GM21737 (cell line): Measurements from ENCODE around the gene KATNAL2.
"Not testable (repeated sequence)": the region's sequence is repeated elsewhere in the genome, so short reads cannot be mapped to it uniquely, and the experiment has no call there.

ENCODE experiments used
- ATAC-seq: cut with Tn5 transposase; IDR thresholded peaks from one replicate; pipeline ENCODE4 v1.9.1; 2021; ENCODE audit warnings: mild to moderate bottlenecking, moderate library complexity; ENCODE audit not compliant: unreplicated experiment

KATNAL2 gene

GRCh38 chr18:46939337-46939963 is 22.0 kb downstream of the KATNAL2 start:
- ATAC-seq = no peak

GRCh38 chr18:46939998-46940571 is 22.7 kb downstream of the KATNAL2 start:
- no peak for ATAC-seq

DNA sequence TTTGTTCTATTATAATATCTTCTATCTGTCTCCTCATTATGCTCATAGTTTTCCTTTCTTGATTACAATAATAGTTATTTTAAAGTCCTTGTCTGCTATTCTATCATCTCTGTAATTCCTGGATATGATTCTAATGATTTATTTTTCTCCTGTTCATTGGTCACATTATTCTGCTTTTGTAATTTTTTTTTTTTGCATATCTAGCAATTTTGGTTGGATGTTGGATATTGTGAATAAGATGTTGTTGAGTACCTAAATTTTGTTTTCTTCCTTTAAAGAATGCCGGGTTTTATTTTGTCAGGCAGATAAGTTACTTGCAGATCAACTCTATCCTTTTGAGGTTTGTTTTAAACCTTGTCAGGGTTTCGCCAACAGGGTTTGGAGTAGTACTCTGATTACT is 25.2 kb downstream of the KATNAL2 start:
- no peak for ATAC-seq

DNA sequence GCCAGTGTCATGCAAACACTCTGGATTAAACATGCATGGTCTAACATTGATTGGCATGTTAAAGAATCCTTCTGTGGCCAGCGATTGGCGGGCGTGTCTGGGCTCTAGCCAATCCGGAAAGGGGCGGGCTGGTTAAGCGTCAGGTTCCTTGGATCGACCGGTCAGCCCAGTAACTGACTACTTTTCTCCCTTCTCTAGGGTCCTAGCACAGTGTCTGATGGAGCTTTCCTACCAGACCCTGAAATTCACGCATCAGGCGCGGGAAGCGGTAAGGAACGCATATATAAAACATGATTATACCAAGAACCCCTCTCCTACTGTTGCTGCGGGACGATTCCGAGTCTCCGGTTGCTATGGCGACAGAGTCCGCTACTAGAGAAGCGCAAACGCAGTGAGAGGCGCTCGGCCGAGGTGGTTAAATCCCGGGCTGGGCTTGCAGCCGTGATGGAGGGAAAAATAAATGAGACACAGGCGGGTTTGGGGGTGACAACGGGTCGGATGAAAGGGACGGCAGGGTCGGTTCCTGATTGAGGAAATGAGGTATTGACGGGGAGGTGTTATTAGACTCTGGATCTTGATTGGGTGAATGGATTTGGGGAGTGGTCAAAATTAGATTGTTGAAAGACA is 29.4 kb downstream of the KATNAL2 start:
- ATAC-seq = peak; percentile 93

GRCh38 chr18:46950064-46950656 is 32.8 kb downstream of the KATNAL2 start:
- ATAC-seq = no peak

GRCh38 chr18:46953195-46953594 is 35.8 kb downstream of the KATNAL2 start:
- ATAC-seq = no peak

GRCh38 chr18:46958209-46958608 is 40.8 kb downstream of the KATNAL2 start:
- ATAC-seq = no peak

GRCh38 chr18:46963656-46964578 is 46.5 kb downstream of the KATNAL2 start:
- ATAC-seq = not testable (repeated sequence)

DNA sequence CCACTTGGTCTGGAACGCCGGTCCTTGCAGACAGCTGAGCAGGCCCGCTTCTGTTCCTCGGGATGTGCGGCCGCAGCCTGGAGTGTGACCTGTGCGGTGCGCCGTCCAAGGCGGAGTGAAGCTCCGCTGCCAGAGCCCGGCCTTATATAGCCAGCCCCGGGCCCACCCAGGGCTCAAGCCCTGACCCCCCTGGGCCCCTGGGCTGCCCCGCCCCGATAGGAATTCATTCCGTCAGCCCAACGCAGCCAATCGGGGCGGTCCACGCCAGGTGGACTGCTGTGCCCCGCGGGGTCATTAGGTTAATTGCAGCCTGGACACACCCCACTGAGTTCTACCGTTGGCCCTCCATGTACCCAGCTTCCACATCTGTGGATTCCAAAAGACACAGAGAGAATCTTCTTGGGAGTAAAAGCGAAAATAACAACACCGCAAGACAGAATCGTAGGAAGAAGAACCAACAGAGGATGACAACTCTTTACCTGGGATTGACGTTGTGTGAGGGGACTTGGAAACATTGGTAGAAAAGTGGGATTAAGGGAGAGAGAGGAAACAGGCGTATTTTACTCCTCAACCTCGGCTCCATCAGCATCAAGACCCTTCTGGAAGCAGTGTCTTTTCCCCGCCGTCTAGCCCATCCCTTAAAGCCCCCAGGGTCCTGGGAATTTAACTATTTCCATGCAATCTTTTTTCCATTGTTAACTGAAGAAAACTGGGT is 47.3 kb downstream of the KATNAL2 start:
- ATAC-seq = not testable (repeated sequence)

- ATAC-seq = not testable (repeated sequence)
Measured at GRCh38 chr18:46966266-46966665, 48.9 kb downstream of the KATNAL2 start.

GRCh38 chr18:46969551-46969950 is 52.1 kb downstream of the KATNAL2 start:
- not testable (repeated sequence) for ATAC-seq

GRCh38 chr18:47019870-47020269 is 102.5 kb downstream of the KATNAL2 start:
- ATAC-seq = not testable (repeated sequence)

GRCh38 chr18:47020757-47021156 is 103.4 kb downstream of the KATNAL2 start:
- ATAC-seq = not testable (repeated sequence)

DNA sequence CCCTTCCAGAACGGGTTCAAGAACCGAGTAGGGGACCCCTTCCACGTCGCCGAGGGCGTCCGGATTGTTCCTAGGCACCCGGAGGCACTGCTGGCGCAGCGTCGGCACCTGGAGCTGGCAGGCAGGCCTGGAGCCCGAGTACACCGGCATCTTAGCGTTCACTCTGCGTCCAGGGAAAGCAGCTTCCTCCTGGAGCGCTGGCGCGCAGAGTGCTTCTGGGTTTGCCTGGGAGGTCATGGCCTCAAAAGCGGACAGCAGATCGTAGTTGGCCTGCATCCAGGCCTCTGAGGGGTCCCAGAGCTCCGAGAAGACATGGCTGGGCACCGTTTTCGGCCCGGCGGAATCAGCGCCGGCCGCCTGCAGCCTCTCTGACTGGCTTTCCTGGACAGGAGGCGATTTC is 105.4 kb downstream of the KATNAL2 start:
- not testable (repeated sequence) for ATAC-seq

DNA sequence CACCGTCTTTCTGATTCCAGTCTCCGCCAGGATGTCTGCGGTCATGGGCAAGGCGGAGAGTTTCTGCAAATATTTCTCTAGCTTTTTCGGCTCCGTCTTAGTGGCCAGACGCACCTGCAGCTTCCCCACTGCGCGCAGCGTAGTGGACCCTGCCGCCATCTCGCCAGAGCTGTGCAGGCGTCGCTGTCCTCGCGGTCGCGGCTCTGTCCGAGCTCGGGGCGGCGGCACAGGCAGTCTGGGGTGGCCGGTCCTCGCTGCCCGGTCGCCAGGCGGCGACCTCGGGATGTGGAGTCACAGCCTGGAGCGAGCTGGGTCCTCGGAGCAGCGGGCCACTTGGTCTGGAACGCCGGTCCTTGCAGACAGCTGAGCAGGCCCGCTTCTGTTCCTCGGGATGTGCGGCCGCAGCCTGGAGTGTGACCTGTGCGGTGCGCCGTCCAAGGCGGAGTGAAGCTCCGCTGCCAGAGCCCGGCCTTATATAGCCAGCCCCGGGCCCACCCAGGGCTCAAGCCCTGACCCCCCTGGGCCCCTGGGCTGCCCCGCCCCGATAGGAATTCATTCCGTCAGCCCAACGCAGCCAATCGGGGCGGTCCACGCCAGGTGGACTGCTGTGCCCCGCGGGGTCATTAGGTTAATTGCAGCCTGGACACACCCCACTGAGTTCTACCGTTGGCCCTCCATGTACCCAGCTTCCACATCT is 106.5 kb downstream of the KATNAL2 start:
- not testable (repeated sequence) for ATAC-seq

GRCh38 chr18:47025557-47026174 is 108.3 kb downstream of the KATNAL2 start:
- not testable (repeated sequence) for ATAC-seq

- not testable (repeated sequence) for ATAC-seq
Measured at GRCh38 chr18:47028738-47029137, 111.3 kb downstream of the KATNAL2 start.

GRCh38 chr18:47029684-47030353 is 112.4 kb downstream of the KATNAL2 start:
- ATAC-seq = not testable (repeated sequence)

DNA sequence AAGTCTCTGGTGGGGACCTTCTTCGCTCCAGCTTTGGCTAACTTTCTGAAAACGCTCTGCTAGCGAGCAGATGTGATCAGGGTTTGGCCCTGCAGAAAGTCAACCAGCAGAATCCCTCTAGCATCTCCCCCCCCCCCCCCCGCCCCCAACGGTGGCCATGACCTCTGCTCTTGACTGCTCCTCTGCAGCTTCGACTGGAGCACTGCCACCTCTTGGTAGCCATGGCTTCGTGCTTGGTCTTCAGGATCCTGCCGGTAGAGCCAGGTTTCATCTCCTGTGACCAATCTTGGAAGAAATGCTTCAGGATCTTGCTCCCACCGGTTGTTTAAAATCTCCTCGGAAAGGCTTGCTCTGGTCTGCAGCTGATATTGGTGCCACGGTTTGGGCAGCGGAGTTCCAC is 113.5 kb downstream of the KATNAL2 start:
- ATAC-seq = not testable (repeated sequence)
